ENCODE measurements around the gene DPCD.

DNA sequence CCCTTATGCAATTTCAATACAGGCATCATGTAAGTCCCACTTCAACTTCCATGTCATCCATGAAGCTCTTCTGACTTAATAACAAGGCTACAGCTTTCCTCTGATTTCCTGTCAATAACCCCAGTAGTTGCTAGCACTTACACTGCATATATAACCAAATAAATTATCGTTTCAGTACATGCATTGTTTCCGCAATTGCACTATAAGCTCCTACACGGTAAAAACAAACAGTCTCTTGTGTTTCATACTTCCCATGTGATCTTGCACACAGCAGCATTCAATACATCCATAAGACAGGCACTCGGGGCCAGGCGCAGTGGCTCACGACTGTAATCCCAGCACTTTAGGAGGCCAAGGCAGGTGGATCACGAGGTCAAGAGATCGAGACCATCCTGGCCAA is 65.4 kb downstream of the DPCD start:
- TF ChIP-seq FOS (IDR thresholded peaks at IDR 0.05; ENCODE audit: borderline replicate concordance, insufficient read depth, low read length) (no peak), POLR2A (IDR thresholded peaks at IDR 0.05; ENCODE audit: low read depth, low read length) (no peak), EZH2 (IDR thresholded peaks at IDR 0.05; ENCODE audit: borderline replicate concordance, low read depth, low read length, severe bottlenecking) (no peak)
- TF ChIP-seq, protein P1, sequence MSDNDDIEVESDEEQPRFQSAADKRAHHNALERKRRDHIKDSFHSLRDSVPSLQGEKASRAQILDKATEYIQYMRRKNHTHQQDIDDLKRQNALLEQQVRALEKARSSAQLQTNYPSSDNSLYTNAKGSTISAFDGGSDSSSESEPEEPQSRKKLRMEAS (IDR thresholded peaks at IDR 0.05; ENCODE audit: insufficient read depth, insufficient read length) = no peak
- TF ChIP-seq, protein P2, sequence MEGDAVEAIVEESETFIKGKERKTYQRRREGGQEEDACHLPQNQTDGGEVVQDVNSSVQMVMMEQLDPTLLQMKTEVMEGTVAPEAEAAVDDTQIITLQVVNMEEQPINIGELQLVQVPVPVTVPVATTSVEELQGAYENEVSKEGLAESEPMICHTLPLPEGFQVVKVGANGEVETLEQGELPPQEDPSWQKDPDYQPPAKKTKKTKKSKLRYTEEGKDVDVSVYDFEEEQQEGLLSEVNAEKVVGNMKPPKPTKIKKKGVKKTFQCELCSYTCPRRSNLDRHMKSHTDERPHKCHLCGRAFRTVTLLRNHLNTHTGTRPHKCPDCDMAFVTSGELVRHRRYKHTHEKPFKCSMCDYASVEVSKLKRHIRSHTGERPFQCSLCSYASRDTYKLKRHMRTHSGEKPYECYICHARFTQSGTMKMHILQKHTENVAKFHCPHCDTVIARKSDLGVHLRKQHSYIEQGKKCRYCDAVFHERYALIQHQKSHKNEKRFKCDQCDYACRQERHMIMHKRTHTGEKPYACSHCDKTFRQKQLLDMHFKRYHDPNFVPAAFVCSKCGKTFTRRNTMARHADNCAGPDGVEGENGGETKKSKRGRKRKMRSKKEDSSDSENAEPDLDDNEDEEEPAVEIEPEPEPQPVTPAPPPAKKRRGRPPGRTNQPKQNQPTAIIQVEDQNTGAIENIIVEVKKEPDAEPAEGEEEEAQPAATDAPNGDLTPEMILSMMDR (IDR thresholded peaks at IDR 0.05; ENCODE audit: extremely low read depth in 1 of 2, insufficient read depth in 1 of 2, low read depth in 1 of 2, low read length in 2 of 2) = no peak

All from endothelial cell of umbilical vein (primary cell).